NCI-H69 (cell line): ENCODE data around the gene AUTS2.

Source experiments
- DNase-seq: peaks from one replicate; lab custom pipeline; 2025; lab: John Stamatoyannopoulos, UW

The AUTS2 gene

GRCh38 chr7:69789563-69789962, 191.3 kb downstream of the AUTS2 start:
- no peak for DNase-seq

GRCh38 chr7:69790977-69791724, 192.9 kb downstream of the AUTS2 start:
- DNase-seq, result peak; percentile 99

GRCh38 chr7:69791739-69792138, 193.5 kb downstream of the AUTS2 start:
- peak; percentile 83 for DNase-seq

- no peak for DNase-seq
Observed at GRCh38 chr7:69795932-69796331, 197.7 kb downstream of the AUTS2 start.

- no peak for DNase-seq
Observed at GRCh38 chr7:69796416-69796815, 198.1 kb downstream of the AUTS2 start.

GRCh38 chr7:69799048-69799697, 200.9 kb downstream of the AUTS2 start:
- no peak for DNase-seq

- no peak for DNase-seq
Observed at GRCh38 chr7:69799990-69800389, 201.7 kb downstream of the AUTS2 start.

- peak; percentile 91 for DNase-seq
Observed at GRCh38 chr7:69800495-69800894, 202.2 kb downstream of the AUTS2 start.

- no peak for DNase-seq
Observed at GRCh38 chr7:69801729-69802682, 203.7 kb downstream of the AUTS2 start.

GRCh38 chr7:69803699-69804516, 205.6 kb downstream of the AUTS2 start:
- peak; percentile 62 for DNase-seq

GRCh38 chr7:69804962-69805361, 206.7 kb downstream of the AUTS2 start:
- no peak for DNase-seq

- no peak for DNase-seq
Observed at GRCh38 chr7:69808391-69808790, 210.1 kb downstream of the AUTS2 start.

GRCh38 chr7:69811476-69812308, 213.4 kb downstream of the AUTS2 start:
- peak; percentile 75 for DNase-seq

GRCh38 chr7:69812756-69813155, 214.5 kb downstream of the AUTS2 start:
- DNase-seq, result no peak

GRCh38 chr7:69813637-69814240, 215.5 kb downstream of the AUTS2 start:
- peak; percentile 53 for DNase-seq

GRCh38 chr7:69814421-69814962, 216.2 kb downstream of the AUTS2 start:
- peak; percentile 80 for DNase-seq

GRCh38 chr7:69816501-69816900, 218.2 kb downstream of the AUTS2 start:
- DNase-seq, result no peak

GRCh38 chr7:69817121-69817520, 218.8 kb downstream of the AUTS2 start:
- DNase-seq, result no peak

GRCh38 chr7:69817841-69818635, 219.8 kb downstream of the AUTS2 start:
- no peak for DNase-seq
